RWPE1 (cell line): ENCODE measurements around the gene KLRK1.
"Not testable (repeated sequence)": the region's sequence is repeated elsewhere in the genome, so short reads cannot be mapped to it uniquely, and the experiment has no call there.

Experiments
- CTCF ChIA-PET: fragments of 350-600 bp; sonication (Branson Sonifier 250); formaldehyde crosslinking; extraction: SDS; loops from one replicate; lab custom pipeline; 2021; lab: Yijun Ruan, JAX
- POLR2A ChIA-PET: fragments of 400-600 bp; formaldehyde crosslinking; extraction: SDS; loops from one replicate; lab custom pipeline; 2020; ENCODE audit warnings: antibody characterized with exemption; ENCODE audit not compliant: low non-redundant PET; lab: Yijun Ruan, JAX
- DNase-seq: peaks from one replicate; pipeline ENCODE4 v3.0.0; 2012; ENCODE audit warnings: low spot score
- H3K27ac ChIP-seq: fragments of 450-650 bp; 2 replicates; pipeline ENCODE4 v1.5.1; 2017
- TF ChIP-seq, protein P1 (sequence below): fragments of 450-650 bp; conservative IDR thresholded peaks from 2 replicates; pipeline ENCODE4 v1.5.1; 2017; ENCODE audit warnings: low read depth, mild to moderate bottlenecking

The KLRK1 gene

DNA sequence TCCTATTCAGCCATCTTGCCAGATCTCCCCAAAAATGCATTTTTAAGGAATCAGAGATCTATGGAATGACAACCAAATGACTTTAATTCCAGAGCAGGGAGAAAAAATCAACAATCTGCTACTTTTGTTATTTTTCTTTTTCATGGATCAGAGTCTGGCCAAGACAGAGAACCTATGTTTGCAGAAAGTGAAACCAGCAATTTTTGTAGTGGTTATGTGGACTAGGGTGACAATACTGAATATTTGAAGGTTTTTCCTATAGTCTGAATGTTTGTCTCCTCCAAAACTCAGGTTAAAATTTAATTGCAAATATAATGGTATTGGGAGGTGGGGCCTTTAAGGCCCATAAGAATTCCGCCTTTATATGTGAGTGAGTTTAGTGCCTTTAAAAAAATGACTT, 30.9 kb downstream of the KLRK1 start:
- H3K27ac ChIP-seq, result no peak overlapping the region
- ChIA-PET CTCF (no interaction called here), POLR2A (no interaction called here)
- DNase-seq, result no peak
- TF ChIP-seq, protein P1, sequence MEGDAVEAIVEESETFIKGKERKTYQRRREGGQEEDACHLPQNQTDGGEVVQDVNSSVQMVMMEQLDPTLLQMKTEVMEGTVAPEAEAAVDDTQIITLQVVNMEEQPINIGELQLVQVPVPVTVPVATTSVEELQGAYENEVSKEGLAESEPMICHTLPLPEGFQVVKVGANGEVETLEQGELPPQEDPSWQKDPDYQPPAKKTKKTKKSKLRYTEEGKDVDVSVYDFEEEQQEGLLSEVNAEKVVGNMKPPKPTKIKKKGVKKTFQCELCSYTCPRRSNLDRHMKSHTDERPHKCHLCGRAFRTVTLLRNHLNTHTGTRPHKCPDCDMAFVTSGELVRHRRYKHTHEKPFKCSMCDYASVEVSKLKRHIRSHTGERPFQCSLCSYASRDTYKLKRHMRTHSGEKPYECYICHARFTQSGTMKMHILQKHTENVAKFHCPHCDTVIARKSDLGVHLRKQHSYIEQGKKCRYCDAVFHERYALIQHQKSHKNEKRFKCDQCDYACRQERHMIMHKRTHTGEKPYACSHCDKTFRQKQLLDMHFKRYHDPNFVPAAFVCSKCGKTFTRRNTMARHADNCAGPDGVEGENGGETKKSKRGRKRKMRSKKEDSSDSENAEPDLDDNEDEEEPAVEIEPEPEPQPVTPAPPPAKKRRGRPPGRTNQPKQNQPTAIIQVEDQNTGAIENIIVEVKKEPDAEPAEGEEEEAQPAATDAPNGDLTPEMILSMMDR, result no peak

GRCh38 chr12:10358131-10358530, 31.7 kb downstream of the KLRK1 start:
- CTCF ChIA-PET, result no interaction called here
- no peak for DNase-seq

DNA sequence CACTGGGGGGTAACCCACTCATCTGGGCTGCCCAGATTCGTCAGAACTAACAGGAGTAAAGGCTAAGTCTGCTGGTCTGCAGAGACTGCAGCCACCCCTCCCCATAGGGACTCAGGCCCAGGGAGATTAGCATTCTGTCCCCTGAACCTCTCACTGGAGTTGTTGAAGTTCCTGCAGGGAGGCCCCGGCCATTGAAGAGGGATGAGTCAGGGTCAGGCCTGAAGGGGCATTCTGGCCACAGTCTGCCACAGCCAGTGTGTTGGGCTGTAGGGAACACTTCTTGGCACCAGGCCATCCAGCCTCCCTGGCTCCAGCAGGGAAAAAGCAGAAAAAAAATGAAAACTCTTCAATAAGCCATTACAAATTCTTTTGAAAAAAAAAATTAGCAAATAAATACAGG, 35.3 kb downstream of the KLRK1 start:
- ChIA-PET POLR2A (no interaction called here), CTCF (no interaction called here)
- no peak for DNase-seq
- TF ChIP-seq, protein P1, result no peak
- no peak overlapping the region for H3K27ac ChIP-seq

More at GRCh38 chr12:10358131-10358530, 31.7 kb downstream of the KLRK1 start:
- POLR2A ChIA-PET, result no interaction called here
- TF ChIP-seq, protein P1, result no peak
- no peak overlapping the region for H3K27ac ChIP-seq

GRCh38 chr12:10354071-10354470, 35.8 kb downstream of the KLRK1 start:
- ChIA-PET CTCF (no interaction called here), POLR2A (no interaction called here)
- TF ChIP-seq, protein P1, result no peak
- no peak overlapping the region for H3K27ac ChIP-seq
- DNase-seq, result no peak

- POLR2A ChIA-PET, H3K27ac ChIP-seq, DNase-seq, CTCF ChIA-PET: not testable (repeated sequence)
Measured at GRCh38 chr12:10351457-10351856, 38.4 kb downstream of the KLRK1 start.

DNA sequence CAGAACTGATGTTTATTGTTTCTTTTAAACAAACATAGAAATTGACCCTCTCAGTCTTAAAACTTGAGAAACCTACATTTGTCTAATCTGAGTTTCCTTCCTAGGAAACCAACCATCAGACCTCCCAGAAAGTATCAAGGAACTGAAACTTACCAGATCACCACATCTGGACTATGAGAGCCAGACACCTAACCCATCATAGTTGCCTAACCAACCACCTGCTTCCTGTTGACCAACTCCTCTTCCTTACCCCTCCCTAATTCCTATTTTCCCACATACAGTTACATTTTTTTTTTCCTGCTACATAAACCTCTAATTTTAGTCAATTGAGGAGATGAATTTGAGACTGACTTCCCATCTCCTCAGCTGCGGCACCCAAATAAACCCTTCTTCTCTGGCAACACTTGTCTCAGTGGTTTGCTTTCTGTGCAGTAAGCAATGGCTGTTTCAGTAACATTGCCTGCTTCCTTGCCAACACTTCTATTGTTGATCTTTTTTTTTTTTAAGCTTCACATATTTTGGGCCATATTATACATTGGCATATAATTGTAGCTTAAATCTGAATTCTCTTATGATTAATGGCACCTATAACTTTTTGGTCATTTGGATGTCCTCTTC, 47.8 kb downstream of the KLRK1 start:
- DNase-seq, result no peak
- POLR2A ChIA-PET, result no interaction called here
- H3K27ac ChIP-seq, result no peak overlapping the region
- TF ChIP-seq, protein P1, result no peak
- CTCF ChIA-PET, result no interaction called here

DNA sequence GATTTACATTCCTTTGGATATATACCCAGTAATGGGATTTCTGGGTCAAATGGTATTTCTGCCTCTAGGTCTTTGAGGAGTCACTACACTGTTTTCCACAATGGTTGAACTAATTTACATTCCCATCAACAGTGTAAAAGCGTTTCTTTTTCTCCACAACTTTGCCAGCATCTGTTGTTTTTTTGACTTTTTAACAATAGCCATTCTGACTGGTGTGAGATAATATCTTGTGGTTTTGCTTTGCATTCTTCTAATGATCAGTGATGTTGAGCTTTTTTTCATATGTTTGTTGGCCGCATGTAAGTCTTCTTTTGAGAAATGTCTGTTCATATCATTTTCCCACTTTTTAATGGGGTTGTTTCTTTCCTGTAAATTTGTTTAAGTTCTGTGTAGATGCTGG, 48.9 kb downstream of the KLRK1 start:
- CTCF ChIA-PET, DNase-seq, POLR2A ChIA-PET, H3K27ac ChIP-seq: not testable (repeated sequence)
